H9 (cell line): ENCODE data around the gene KICS2. TPM values are rescaled to one million over a fixed set of nuclear protein-coding genes. Genes with fewer than 3 reads are reported as not detected.

Experiments
- DNase-seq: peaks from one replicate; pipeline ENCODE4 v3.0.0-alpha.2; 2017
- H2AFZ ChIP-seq: one replicate; pipeline ENCODE4 v1.6.1; 2013; ENCODE audit warnings: mild to moderate bottlenecking, low read length, control low read depth, moderate library complexity
- H2AK5ac ChIP-seq: 2 replicates; pipeline ENCODE4 v1.6.1; 2013; ENCODE audit warnings: low read length, control low read depth, mixed read lengths; ENCODE audit not compliant: insufficient read length
- H2BK120ac ChIP-seq: one replicate; pipeline ENCODE4 v1.6.1; 2013; ENCODE audit warnings: low read depth, mild to moderate bottlenecking, low read length, control low read depth, inconsistent platforms; ENCODE audit not compliant: poor library complexity, severe bottlenecking
- H2BK12ac ChIP-seq: 2 replicates; pipeline ENCODE4 v1.6.1; 2013; ENCODE audit warnings: low read length, control low read depth, mixed read lengths, low read depth; ENCODE audit not compliant: insufficient read length
- H2BK15ac ChIP-seq: 2 replicates; pipeline ENCODE4 v1.6.1; 2013; ENCODE audit warnings: low read depth, low read length, control low read depth
- H2BK20ac ChIP-seq: one replicate; pipeline ENCODE4 v1.6.1; 2013; ENCODE audit warnings: low read depth, mild to moderate bottlenecking, low read length, control low read depth, inconsistent platforms; ENCODE audit not compliant: poor library complexity, severe bottlenecking
- H2BK5ac ChIP-seq: 2 replicates; pipeline ENCODE4 v1.6.1; 2013; ENCODE audit warnings: low read length, control low read depth, mixed read lengths; ENCODE audit not compliant: insufficient read length
- H3K14ac ChIP-seq: 2 replicates; pipeline ENCODE4 v1.6.1; 2013; ENCODE audit warnings: low read length, control low read depth; ENCODE audit not compliant: insufficient read depth
- H3K18ac ChIP-seq: 2 replicates; pipeline ENCODE4 v1.6.1; 2013; ENCODE audit warnings: low read depth, mild to moderate bottlenecking, mixed read lengths, low read length, control low read depth; ENCODE audit not compliant: insufficient read length
- H3K23ac ChIP-seq: 2 replicates; pipeline ENCODE4 v1.6.1; 2013; ENCODE audit warnings: low read length, control low read depth, mixed read lengths, low read depth; ENCODE audit not compliant: insufficient read length
- H3K23me2 ChIP-seq: 2 replicates; pipeline ENCODE4 v1.6.1; 2013; ENCODE audit warnings: low read depth, mild to moderate bottlenecking, mixed read lengths, low read length, control low read depth; ENCODE audit not compliant: insufficient read length, poor library complexity, severe bottlenecking
- H3K27ac ChIP-seq: 2 replicates; pipeline ENCODE4 v1.5.1; 2013; ENCODE audit warnings: low read length, control low read depth, mixed read lengths, low read depth; ENCODE audit not compliant: insufficient read length
- H3K27me3 ChIP-seq: 2 replicates; pipeline ENCODE4 v1.6.1; 2013; ENCODE audit warnings: low read length, control low read depth, inconsistent platforms; ENCODE audit not compliant: insufficient read depth
- H3K4ac ChIP-seq: 2 replicates; pipeline ENCODE4 v1.6.1; 2013; ENCODE audit warnings: low read depth, mild to moderate bottlenecking, control low read depth, inconsistent platforms, low read length, moderate library complexity
- H3K4me1 ChIP-seq: 2 replicates; pipeline ENCODE4 v1.6.1; 2013; ENCODE audit warnings: low read length, control low read depth, inconsistent platforms; ENCODE audit not compliant: insufficient read depth
- H3K4me2 ChIP-seq: 2 replicates; pipeline ENCODE4 v1.6.1; 2013; ENCODE audit warnings: low read length, control low read depth, mixed read lengths; ENCODE audit not compliant: insufficient read length, insufficient read depth
- H3K56ac ChIP-seq: 2 replicates; pipeline ENCODE4 v1.6.1; 2013; ENCODE audit warnings: low read depth, mild to moderate bottlenecking, mixed read lengths, low read length, control low read depth; ENCODE audit not compliant: insufficient read length
- H3K79me1 ChIP-seq: 2 replicates; pipeline ENCODE4 v1.6.1; 2013; ENCODE audit warnings: low read depth, mild to moderate bottlenecking, moderate library complexity, low read length, control low read depth, inconsistent platforms; ENCODE audit not compliant: insufficient read depth, poor library complexity, severe bottlenecking
- H3K79me2 ChIP-seq: 2 replicates; pipeline ENCODE4 v1.6.1; 2013; ENCODE audit warnings: low read length, control low read depth, inconsistent platforms; ENCODE audit not compliant: insufficient read depth
- H3K9ac ChIP-seq: 2 replicates; pipeline ENCODE4 v1.6.1; 2013; ENCODE audit warnings: low read length, control low read depth, mixed read lengths; ENCODE audit not compliant: insufficient read length; ENCODE audit errors: extremely low read depth
- H3K9me3 ChIP-seq: one replicate; pipeline ENCODE4 v1.6.1; 2013; ENCODE audit warnings: low read depth, low read length, inconsistent platforms; ENCODE audit not compliant: control insufficient read depth
- H3T11ph ChIP-seq: one replicate; pipeline ENCODE4 v1.6.1; 2013; ENCODE audit warnings: mild to moderate bottlenecking, low read length, control low read depth, inconsistent platforms
- H4K20me1 ChIP-seq: one replicate; pipeline ENCODE4 v1.6.1; 2013; ENCODE audit not compliant: control insufficient read depth, insufficient read length, insufficient read depth
- H4K5ac ChIP-seq: 2 replicates; pipeline ENCODE4 v1.6.1; 2013; ENCODE audit warnings: low read depth, mild to moderate bottlenecking, mixed read lengths, low read length, control low read depth; ENCODE audit not compliant: insufficient read length
- H4K8ac ChIP-seq: replicated peaks from 2 replicates; pipeline ENCODE4 v1.6.1; 2013; ENCODE audit warnings: low read length, control low read depth, mixed read lengths, low read depth; ENCODE audit not compliant: insufficient read length
- H4K91ac ChIP-seq: 2 replicates; pipeline ENCODE4 v1.6.1; 2013; ENCODE audit warnings: low read depth, mild to moderate bottlenecking, moderate library complexity, mixed read lengths, low read length, control low read depth; ENCODE audit not compliant: insufficient read length
- H3K27ac Mint-ChIP-seq, 3 experiments: 2 replicates in 2 of 3; 3 replicates in 1 of 3; pipeline ENCODE4 v1.8.0; 2020 to 2021; ENCODE audit warnings: mixed read lengths in 3 of 3, mild to moderate bottlenecking in 1 of 3, moderate library complexity in 1 of 3
- H3K27me3 Mint-ChIP-seq: 2 replicates; pipeline ENCODE4 v1.8.0; 2021; ENCODE audit warnings: low read depth, mild to moderate bottlenecking, moderate library complexity, mixed read lengths
- H3K36me3 Mint-ChIP-seq, 3 experiments: 2 replicates in 2 of 3; 3 replicates in 1 of 3; pipeline ENCODE4 v1.8.0; 2020 to 2021; ENCODE audit warnings: low read depth in 3 of 3, mixed read lengths in 3 of 3; ENCODE audit not compliant: insufficient read depth in 1 of 3
- H3K4me1 Mint-ChIP-seq, 2 experiments: 2 replicates each; pipeline ENCODE4 v1.8.0; 2020; ENCODE audit warnings: mixed read lengths in 2 of 2
- H3K4me3 Mint-ChIP-seq, 2 experiments: 2 replicates in 1 of 2; 3 replicates in 1 of 2; pipeline ENCODE4 v1.8.0; 2020 to 2021; ENCODE audit warnings: mild to moderate bottlenecking in 2 of 2, mixed read lengths in 2 of 2, moderate library complexity in 1 of 2
- H3K9me3 Mint-ChIP-seq, 2 experiments: 2 replicates in 1 of 2; 3 replicates in 1 of 2; pipeline ENCODE4 v1.8.0; 2020; ENCODE audit warnings: mild to moderate bottlenecking in 2 of 2, mixed read lengths in 2 of 2, moderate library complexity in 1 of 2
- WGBS: extraction: QIAGEN DNeasy Blood & Tissue Kit; methylation state at CpG from one replicate; pipeline ENCODE4 v1.1.7; 2013; ENCODE audit warnings: missing lambda C conversion rate, low lambda C conversion rate, mixed read lengths; ENCODE audit not compliant: insufficient read length; ENCODE audit errors: extremely low coverage; 5-methylcytosine and 5-hydroxymethylcytosine counted together
- total RNA-seq: library from RNA; stranded (reverse); gene quantifications from 2 replicates; pipeline ENCODE4 v1.2.1, GENCODE V29; 2021
- TF ChIP-seq, protein P1 (sequence below): fragments of 200-600 bp; sonication (generic); conservative IDR thresholded peaks from 3 replicates; pipeline ENCODE4 v1.8.0; 2021; ENCODE audit warnings: antibody characterized with exemption, mild to moderate bottlenecking

The KICS2 gene
- total RNA-seq, 1 experiment from 2014 or later: 7.3 TPM

DNA sequence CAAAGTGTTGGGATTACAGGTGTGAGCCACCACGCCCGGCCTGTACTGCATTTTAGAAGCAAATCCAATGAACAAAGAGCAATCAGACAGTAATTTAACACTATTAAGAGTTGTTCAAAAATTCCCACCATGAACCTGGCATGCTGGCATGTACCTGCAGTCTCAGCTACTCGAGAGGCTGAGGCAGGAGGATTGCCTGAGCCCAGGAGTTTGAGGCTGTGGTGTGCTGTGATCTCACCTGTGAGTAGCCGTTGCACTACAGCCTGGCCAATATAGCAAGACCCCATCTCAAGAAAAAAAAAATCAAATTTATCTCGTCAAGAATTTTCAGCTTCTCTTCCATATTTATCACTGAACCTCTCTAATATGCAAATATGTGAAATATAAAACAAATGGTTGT lies 39.7 kb upstream of the KICS2 start:
- H3K14ac ChIP-seq: no peak overlapping the region
- no peak overlapping the region for H4K8ac ChIP-seq
- no peaks in the 10 kb centered on the region for H3K79me1 ChIP-seq
- H2BK5ac ChIP-seq: no peak overlapping the region
- no peaks in the 10 kb centered on the region for H3K79me2 ChIP-seq
- no peak overlapping the region for H4K91ac ChIP-seq
- DNase-seq: no peak
- no peak overlapping the region for H3K23ac ChIP-seq
- no peaks in the 10 kb centered on the region for H3K27me3 Mint-ChIP-seq
- no peak overlapping the region for H3K4me3 Mint-ChIP-seq
- H3K23me2 ChIP-seq: no peaks in the 10 kb centered on the region
- no peaks in the 10 kb centered on the region for H3K27me3 ChIP-seq
- H3K18ac ChIP-seq: no peak overlapping the region
- no CpG with 5 or more reads among the region's 5 CpGs for WGBS
- H3K4ac ChIP-seq: no peak overlapping the region
- no peaks in the 10 kb centered on the region for H3K9me3 ChIP-seq
- TF ChIP-seq, protein P1, sequence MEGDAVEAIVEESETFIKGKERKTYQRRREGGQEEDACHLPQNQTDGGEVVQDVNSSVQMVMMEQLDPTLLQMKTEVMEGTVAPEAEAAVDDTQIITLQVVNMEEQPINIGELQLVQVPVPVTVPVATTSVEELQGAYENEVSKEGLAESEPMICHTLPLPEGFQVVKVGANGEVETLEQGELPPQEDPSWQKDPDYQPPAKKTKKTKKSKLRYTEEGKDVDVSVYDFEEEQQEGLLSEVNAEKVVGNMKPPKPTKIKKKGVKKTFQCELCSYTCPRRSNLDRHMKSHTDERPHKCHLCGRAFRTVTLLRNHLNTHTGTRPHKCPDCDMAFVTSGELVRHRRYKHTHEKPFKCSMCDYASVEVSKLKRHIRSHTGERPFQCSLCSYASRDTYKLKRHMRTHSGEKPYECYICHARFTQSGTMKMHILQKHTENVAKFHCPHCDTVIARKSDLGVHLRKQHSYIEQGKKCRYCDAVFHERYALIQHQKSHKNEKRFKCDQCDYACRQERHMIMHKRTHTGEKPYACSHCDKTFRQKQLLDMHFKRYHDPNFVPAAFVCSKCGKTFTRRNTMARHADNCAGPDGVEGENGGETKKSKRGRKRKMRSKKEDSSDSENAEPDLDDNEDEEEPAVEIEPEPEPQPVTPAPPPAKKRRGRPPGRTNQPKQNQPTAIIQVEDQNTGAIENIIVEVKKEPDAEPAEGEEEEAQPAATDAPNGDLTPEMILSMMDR: no peak
- H3K27ac ChIP-seq: no peak overlapping the region
- H2BK12ac ChIP-seq: no peak overlapping the region
- H3K9me3 Mint-ChIP-seq: no peaks in the 10 kb centered on the region; a peak in 1 of 5 replicates
- H3K56ac ChIP-seq: no peak overlapping the region
- no peak overlapping the region for H2BK120ac ChIP-seq
- H2BK15ac ChIP-seq: no peak overlapping the region
- no peaks in the 10 kb centered on the region for H3K4me1 ChIP-seq
- H4K5ac ChIP-seq: no peak overlapping the region
- H2AFZ ChIP-seq: no peak overlapping the region
- peaks cover 0 to 2% (median 0%) of the 10 kb centered on the region in 3 experiments; a peak in 1 of 7 replicates for H3K36me3 Mint-ChIP-seq
- no peak overlapping the region for H2AK5ac ChIP-seq
- H4K20me1 ChIP-seq: no peaks in the 10 kb centered on the region
- no peak overlapping the region for H2BK20ac ChIP-seq
- no peak overlapping the region for H3K27ac Mint-ChIP-seq
- H3K4me2 ChIP-seq: no peak overlapping the region
- no peaks in the 10 kb centered on the region for H3K4me1 Mint-ChIP-seq
- H3K9ac ChIP-seq: no peak overlapping the region
- no peak overlapping the region for H3T11ph ChIP-seq
